MG63 (cell line): Measurements from ENCODE around the gene SP110. TPM values are rescaled to one million over a fixed set of nuclear protein-coding genes. Genes with fewer than 3 reads are reported as not detected.
"Not testable (repeated sequence)": the region's sequence is repeated elsewhere in the genome, so short reads cannot be mapped to it uniquely, and the experiment has no call there.

Experiments used
- DNase-seq: peaks from one replicate; pipeline ENCODE4 v3.0.0-alpha.2; 2020
- H3K27me3 ChIP-seq: fragments of 250-450 bp; sonication (Bioruptor Pico); 2 replicates; pipeline ENCODE4 v1.5.1; 2020; ENCODE audit warnings: mild to moderate bottlenecking, moderate library complexity
- H3K36me3 ChIP-seq: fragments of 250-450 bp; sonication (Bioruptor Pico); 2 replicates; pipeline ENCODE4 v1.5.1; 2020; ENCODE audit warnings: mild to moderate bottlenecking, moderate library complexity
- H3K4me3 ChIP-seq: fragments of 250-450 bp; sonication (Bioruptor Pico); 2 replicates; pipeline ENCODE4 v1.5.1; 2020; ENCODE audit warnings: mild to moderate bottlenecking, moderate library complexity
- H3K9me3 ChIP-seq: fragments of 250-450 bp; sonication (Bioruptor Pico); 2 replicates; pipeline ENCODE4 v1.5.1; 2020; ENCODE audit warnings: mild to moderate bottlenecking, moderate library complexity
- total RNA-seq: library from RNA; depleted of rRNA; stranded (reverse); fragments of >200 nt; shearing (Covaris generic); gene quantifications from 2 replicates; pipeline ENCODE4 v1.2.3, GENCODE V29; 2014; ENCODE audit warnings: low replicate concordance; rRNA removed

The SP110 gene
- 7.2 and 12.7 TPM in 2 replicates for total RNA-seq

DNA sequence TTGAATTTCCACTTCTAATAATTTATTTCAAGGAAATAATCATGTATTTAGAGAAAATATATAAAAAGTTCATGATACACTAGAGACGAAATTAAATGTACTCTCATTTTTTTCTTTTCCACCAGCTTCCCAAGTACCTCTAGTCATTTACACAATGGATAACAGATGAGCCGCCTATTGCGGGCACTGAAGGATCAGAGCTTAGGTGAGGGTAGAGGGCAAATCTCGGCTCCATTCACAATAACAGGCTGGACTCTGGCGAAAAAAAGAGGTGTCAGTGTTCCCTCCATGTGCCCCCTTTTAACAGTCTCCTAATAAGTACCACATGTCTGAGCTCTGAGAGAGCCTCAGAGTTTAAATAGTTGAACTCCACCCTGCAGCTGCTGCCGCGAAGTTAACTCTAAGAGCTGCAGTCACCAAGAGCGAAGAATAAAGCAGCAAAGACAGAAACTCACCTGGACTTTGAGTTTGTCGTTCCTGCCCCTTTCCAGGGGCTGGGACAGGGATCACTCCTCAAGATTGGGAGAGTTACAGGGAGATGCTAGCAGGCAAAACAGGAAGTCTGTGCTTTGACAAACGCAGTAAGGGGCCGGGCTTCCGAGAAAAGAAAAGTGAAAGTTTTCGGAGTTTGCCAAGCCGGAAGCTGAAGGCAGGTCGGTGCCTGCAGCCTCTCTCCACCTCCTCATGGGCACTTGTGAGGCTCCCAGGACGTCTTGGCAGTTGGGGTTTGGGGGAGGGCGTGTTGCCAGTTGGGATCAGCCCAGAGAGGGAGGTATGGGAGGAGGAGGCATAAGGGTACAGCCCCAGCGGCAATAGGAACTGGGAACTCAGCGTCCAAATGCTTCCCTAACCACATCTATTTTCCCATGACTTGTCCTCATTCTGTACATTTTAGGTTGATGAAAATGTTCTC, at the start of gene SP110:
TSS of gene SP110 (minus strand) at position 566 of the 913 bp plus-strand sequence. CDS start 3,057 bp downstream, outside the sequence.
- Histone ChIP-seq H3K4me3 (peak within 1 kb of the TSS; percentile 65), H3K36me3 (peaks cover 9% of the 10 kb centered on the region), H3K9me3 (no peaks in the 10 kb centered on the region), H3K27me3 (no peaks in the 10 kb centered on the region)
- peak; percentile 95 for DNase-seq

DNA sequence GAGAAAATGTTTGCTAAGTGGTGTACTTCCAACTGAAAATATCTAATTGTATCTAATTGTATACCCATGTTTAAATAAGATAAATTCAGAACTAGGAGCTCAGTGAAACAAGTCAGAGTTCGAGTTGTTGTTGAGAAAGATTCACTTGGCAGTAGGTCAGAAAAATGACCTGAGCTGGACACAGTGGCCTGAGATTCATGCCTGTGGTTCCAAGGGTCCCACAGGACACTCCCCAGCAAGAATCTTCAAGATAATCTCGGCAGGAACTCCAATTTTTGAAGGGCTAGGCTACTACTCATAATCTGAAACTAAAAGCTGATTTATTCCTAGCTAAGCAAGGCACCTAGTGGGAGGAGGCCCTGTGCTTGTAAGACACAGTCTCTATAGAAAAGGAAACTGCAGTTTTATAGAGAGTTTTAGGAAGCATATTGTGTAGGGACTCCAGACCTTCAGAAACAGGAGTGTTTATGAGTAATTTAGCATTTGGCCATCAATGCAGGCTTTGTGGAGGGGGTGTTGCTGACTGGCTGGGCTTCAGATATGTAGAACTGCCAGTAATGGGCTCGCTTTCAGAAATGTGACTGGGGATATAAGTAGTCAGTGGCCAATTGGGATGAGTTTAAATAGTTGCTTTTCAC, 48.9 kb upstream of the SP110 start:
- no peaks in the 10 kb centered on the region for H3K9me3 ChIP-seq
- no peaks in the 10 kb centered on the region for H3K27me3 ChIP-seq
- H3K36me3 ChIP-seq, result no peaks in the 10 kb centered on the region
- DNase-seq, result no peak
- no peak overlapping the region for H3K4me3 ChIP-seq

DNA sequence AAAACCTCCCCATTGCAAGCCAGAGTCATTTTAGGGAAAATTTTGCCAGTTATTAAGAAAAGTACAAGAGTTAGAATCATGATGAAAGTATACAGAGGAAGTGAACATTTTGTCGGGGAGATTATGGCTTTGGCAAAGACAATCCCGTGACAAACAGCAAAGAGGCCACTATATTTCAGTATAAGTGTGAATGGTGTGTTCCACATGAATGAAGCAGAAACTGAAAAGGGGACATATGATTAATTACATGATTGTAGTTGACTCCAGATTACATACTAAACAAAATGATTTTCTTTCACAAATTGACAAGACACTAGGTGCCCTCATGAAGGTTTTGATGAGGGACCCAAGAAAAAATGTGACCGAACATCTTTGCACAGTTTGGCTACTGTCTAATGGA, 47.8 kb upstream of the SP110 start:
- Histone ChIP-seq H3K36me3 (no peaks in the 10 kb centered on the region), H3K27me3 (no peaks in the 10 kb centered on the region), H3K9me3 (no peaks in the 10 kb centered on the region), H3K4me3 (no peak overlapping the region)
- DNase-seq, result no peak

DNA sequence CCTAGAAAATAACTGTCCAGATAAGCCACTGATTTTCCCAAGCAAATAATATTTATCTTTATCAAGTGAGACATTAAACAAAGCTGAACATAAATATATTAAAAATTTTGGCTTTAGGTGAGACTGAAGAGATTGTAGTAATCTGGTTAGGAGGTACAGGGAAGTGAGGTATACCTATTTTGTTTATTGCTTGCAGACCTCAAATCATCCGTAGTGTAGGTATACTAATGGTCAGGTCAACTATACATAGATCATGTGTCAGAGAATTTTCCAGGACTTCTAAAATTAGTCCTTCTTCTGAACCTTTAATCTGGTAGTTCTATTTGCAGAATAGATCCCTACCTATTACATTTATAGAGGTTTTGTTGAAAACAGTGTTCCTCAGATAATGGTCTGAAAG, 47.3 kb upstream of the SP110 start:
- Histone ChIP-seq H3K4me3 (no peak overlapping the region), H3K27me3 (no peaks in the 10 kb centered on the region), H3K9me3 (no peaks in the 10 kb centered on the region), H3K36me3 (no peaks in the 10 kb centered on the region)
- DNase-seq, result no peak

DNA sequence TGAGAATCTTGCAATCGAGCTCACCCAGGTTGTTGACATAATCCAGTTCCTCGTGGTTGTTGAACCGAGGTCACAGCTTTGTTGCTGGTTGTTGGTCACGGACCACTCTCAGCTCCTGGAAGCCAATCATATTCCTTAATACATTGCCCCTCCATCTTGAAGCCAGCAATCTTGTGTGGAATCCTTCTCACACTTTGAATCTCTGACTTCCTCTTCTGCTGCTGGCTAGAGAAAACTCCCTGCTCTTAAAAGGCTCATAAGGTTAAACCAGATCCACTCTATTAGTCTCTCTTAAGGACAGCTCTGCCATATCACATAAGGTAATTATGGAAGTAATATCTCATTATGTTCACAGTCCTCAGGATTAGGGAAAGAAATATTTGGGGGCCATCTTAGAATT, 46.9 kb upstream of the SP110 start:
- Histone ChIP-seq H3K27me3 (no peaks in the 10 kb centered on the region), H3K9me3 (no peaks in the 10 kb centered on the region), H3K36me3 (no peaks in the 10 kb centered on the region), H3K4me3 (no peak overlapping the region)
- no peak for DNase-seq

DNA sequence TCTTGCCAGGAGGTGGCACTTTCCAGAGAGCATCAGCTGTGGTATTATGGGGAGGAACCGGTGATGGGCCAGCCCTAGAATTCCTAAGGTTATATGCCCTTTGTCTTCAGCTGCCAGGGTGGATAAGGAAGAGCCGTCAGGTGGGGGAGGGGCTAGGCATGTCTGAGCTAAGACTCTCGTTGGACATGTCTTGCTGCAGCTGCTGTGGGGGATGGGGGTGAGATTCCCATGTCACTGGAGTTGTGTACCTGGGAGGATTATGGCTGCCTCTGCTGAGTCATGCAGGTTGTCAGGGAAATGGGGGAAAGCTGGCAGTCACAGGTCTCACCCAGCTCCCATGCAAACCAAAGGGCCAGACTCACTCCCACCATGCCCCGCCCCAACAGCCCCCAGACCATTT, 45.2 kb upstream of the SP110 start:
- H3K27me3 ChIP-seq, H3K4me3 ChIP-seq, H3K9me3 ChIP-seq, H3K36me3 ChIP-seq, DNase-seq: not testable (repeated sequence)

DNA sequence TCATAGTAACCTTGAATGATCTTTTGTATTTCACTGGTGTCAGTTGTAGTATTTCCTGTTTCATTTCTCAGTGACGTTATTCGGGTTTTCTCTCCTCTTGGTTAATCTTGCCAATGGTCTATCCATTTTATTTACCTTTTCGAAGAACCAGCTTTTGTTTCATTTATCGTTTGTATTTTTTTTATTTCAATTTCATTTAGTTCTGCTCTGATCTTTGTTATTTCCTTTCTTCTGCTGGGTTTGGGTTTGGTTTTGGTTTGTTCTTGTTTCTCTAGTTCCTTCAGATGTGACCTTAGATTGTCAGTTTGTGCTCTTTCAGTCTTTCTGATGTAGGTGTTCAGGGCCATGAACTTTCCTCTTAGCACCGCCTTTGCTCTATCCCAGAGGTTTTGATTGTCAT, 42.5 kb upstream of the SP110 start:
- Histone ChIP-seq H3K9me3 (no peaks in the 10 kb centered on the region), H3K36me3 (no peaks in the 10 kb centered on the region), H3K27me3 (no peaks in the 10 kb centered on the region), H3K4me3 (no peak overlapping the region)
- no peak for DNase-seq

DNA sequence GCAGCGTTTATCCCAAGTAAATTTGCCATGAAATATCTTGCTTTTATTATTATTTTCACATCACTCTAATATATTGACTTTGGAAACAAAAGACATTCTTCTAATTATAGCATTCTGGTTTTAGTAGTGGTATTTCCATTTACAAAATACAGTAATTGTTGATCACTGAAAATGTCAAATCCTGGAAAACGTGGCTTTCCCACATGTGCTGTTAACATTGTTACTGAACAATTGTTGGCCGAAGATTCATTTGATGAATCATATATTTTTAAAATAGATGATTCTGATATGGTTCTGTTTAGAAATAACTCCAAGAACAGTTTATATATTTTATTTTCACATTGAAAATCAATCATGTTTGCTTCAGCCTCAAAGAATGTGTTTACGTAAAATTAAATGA, 38.7 kb upstream of the SP110 start:
- no peaks in the 10 kb centered on the region for H3K9me3 ChIP-seq
- H3K4me3 ChIP-seq, result no peak overlapping the region
- H3K36me3 ChIP-seq, result no peaks in the 10 kb centered on the region
- no peaks in the 10 kb centered on the region for H3K27me3 ChIP-seq
- DNase-seq, result no peak

DNA sequence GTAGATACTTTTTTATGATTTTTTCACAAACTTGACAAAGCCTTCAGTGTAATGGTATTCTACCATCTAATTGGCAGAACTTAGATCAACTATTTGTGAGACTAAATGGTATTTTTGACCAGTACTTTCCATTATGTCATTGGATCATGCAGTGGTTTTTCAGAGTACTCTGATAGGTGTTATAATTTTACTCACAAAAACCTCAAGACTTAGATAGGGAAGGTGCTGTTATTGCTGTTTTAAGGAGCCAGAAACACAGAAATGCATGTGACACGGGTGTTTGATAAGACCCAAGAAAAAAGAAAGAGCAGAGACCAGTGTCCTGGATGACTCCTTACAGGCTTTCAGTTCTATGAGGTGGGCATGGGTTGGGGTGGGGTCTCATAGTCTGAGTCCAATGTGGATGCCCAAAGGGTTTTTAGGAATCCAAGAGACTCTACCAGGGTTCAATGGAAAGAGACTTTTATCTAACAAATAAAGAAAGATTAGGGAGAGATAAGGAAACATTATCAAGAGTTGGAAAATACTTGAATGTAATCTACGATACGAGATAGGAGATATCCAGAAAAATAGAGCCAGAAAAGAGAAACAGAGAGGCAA, 37.0 kb upstream of the SP110 start:
- no peaks in the 10 kb centered on the region for H3K36me3 ChIP-seq
- H3K9me3 ChIP-seq, result no peaks in the 10 kb centered on the region
- no peak for DNase-seq
- H3K4me3 ChIP-seq, result no peak overlapping the region
- no peaks in the 10 kb centered on the region for H3K27me3 ChIP-seq

DNA sequence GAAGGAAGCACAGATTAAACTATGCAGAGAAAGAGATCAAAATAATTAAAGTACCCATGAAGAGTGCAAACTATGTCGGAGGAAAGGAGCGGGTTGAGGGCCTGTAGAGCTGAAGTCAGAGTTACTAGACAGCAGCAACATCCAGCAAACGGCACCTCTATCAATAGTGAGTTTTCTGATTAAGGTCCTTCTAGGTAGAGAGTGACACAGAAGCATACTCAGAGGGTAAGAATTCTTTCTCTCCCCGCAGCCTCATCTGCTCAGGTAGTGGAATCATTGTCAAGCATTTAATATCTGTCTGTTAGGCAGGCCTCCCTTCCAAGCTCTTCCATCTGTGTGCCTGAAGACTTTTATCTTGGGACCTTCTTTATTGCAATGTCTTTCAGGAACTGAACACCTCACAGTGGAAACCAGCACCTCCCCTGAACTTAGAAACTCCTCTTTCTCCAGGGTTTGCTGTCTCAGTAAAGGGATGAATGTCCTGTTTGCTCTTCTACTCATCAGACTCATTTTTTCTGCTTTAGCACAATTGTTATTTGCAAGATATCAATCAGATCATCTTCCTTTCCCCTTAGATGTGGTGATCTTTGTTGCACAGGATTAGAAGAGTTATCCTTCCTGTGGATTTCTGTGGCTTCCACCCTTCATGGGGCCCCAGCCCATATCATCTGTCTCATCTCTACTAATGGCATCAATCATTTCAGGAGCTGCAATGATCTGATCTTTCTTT, 34.5 kb upstream of the SP110 start:
- no peaks in the 10 kb centered on the region for H3K36me3 ChIP-seq
- 0 out of 2 replicates have a peak, but pooled peaks cover 2% of the 10 kb centered on the region for H3K27me3 ChIP-seq
- no peaks in the 10 kb centered on the region for H3K9me3 ChIP-seq
- no peak for DNase-seq
- no peak overlapping the region for H3K4me3 ChIP-seq

DNA sequence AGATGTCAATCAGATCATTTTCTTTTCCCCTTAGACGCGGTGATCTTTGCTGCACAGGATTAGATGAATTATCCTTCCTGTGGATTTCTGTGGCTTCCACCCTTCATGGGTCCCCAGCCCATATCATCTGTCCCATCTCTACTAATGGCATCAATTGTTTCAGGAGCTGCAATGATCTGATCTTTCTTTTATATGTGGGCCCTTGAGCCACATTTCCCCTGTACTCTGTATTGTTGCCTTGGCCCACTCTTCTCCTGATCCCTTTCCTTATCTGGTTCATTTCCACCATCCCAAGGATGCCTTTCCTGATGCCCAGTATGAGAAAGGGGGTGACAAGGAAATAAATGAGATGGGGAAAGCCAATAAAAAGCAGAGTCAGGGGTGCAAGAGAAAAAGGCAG, 30.4 kb upstream of the SP110 start:
- no peaks in the 10 kb centered on the region for H3K9me3 ChIP-seq
- DNase-seq, result no peak
- 0 out of 2 replicates have a peak, but pooled peaks cover 2% of the 10 kb centered on the region for H3K27me3 ChIP-seq
- H3K4me3 ChIP-seq, result no peak overlapping the region
- no peaks in the 10 kb centered on the region for H3K36me3 ChIP-seq

DNA sequence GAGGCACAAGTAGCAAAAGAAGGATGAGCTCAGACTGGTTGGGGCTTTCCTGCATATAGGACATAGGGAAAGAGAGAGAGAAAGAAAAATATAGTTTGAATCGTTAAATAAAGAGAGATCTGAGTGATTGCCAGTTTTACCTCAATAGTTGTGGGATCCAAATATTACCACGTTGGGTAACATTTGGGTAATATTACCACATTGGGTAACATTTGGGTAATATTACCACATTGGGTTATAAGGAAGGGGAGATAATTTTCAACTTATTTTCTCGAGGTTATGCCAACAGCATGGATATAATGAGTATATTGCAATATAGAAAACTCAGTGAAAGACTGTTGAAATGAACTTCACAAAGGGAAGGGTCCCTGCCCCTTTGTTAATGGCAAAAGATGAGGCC, 26.4 kb upstream of the SP110 start:
- H3K36me3 ChIP-seq, result no peaks in the 10 kb centered on the region
- no peaks in the 10 kb centered on the region for H3K9me3 ChIP-seq
- no peak overlapping the region for H3K4me3 ChIP-seq
- DNase-seq, result no peak
- H3K27me3 ChIP-seq, result no peaks in the 10 kb centered on the region

DNA sequence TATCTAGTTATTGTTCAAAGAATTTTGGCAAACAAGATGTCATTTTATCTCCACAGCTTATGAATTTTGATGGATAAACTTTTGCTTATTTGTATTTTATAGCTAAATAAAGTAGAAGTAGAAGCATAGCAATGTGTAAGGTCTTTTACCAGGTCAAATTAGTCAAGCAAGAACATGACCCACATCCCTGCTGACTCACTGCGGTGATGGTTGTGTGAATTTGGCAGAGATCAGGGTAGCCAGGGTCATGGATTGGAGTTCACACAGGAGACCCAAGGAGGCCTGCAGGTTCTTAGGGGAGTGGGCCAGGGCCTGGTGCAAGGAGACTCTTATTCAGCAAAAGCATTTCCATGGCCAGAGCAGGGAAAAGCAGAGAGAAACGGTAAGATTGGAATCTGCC, 24.4 kb upstream of the SP110 start:
- Histone ChIP-seq H3K36me3 (no peaks in the 10 kb centered on the region), H3K9me3 (no peaks in the 10 kb centered on the region), H3K4me3 (no peak overlapping the region), H3K27me3 (no peaks in the 10 kb centered on the region)
- DNase-seq, result peak; percentile 50

DNA sequence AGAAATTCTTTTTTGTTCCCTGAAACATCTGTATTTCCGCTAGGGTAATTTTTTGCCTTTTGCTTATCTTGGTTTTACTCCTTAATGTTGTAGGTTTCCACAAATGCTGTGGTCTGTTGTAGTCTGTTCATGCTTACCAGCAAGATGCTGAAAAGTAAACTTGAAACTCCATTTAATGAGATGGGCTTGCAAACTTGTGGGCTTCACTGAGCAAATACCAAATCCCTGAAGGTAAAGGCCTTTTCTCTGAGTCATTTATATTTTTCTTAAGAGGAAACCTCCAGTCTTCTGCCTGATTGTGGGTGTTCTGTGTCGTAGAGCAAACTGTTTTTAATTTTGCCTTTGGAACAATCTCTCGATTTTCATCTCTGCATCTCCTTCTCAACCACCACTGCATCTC, 15.1 kb upstream of the SP110 start:
- Histone ChIP-seq H3K9me3 (peaks cover 8% of the 10 kb centered on the region), H3K36me3 (no peaks in the 10 kb centered on the region), H3K27me3 (no peaks in the 10 kb centered on the region), H3K4me3 (no peak overlapping the region)
- no peak for DNase-seq

DNA sequence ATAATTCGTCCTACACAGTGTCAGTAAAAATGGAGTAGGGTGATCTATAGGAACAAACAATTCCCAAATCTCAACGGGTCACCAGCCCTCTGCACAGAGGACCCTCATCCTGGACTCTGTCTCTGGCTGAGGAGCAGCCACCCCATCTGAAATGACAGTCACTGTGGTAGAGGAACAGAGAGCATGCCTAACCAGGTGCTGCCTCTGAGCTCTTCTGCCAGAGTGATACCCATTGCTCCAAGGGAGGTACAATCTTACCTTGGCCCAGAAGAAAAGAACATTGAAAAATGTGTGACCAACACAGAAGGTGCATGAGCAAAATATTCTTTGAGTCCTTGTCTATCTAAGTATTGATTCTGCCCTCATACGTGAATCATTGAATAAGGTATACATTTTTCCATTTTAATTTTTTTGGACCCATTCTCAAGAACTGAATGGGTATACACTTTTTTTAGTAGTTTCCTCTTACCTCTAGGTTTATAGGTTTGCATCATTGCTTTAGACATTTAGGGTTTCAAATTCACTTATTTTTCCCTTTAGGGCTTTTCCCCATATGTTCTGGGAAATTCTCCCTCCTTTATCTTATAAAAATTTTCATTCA, 14.4 kb upstream of the SP110 start:
- DNase-seq, result no peak
- H3K9me3 ChIP-seq, result peaks cover 9% of the 10 kb centered on the region

DNA sequence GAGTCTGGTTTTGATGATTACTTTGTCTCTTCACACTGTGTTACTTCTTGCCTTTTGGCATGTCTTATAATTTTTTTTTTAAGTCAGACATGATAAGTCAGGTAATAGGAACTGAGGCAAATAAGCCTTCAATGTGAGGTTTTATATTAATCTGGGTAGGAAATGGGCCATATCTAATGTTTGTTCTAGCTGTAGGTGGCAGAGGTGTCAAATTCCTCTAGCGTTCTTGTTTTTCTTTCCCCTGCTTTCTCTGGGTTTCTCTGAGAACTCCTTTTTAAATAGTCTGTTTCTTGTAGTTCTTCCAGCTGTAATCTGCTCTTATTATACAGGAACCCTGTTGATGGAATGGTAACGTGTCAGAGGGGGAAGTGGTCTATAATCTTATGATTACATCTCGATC, 11.5 kb upstream of the SP110 start:
- Histone ChIP-seq H3K9me3 (peaks cover 9% of the 10 kb centered on the region), H3K4me3 (no peak overlapping the region), H3K36me3 (no peaks in the 10 kb centered on the region), H3K27me3 (no peaks in the 10 kb centered on the region)
- DNase-seq, result no peak

More for the DNA sequence above, 14.4 kb upstream of the SP110 start:
- H3K4me3 ChIP-seq, result no peak overlapping the region
- H3K27me3 ChIP-seq, result no peaks in the 10 kb centered on the region
- no peaks in the 10 kb centered on the region for H3K36me3 ChIP-seq
